SK-N-SH (cell line): ENCODE measurements around the gene MAGEA4. TPM values are rescaled to one million over a fixed set of nuclear protein-coding genes. Genes with fewer than 3 reads are reported as not detected.

Experiments used
- CTCF ChIA-PET: fragments of 300-600, 350-600 bp; formaldehyde crosslinking; extraction: SDS; loops from one replicate; lab custom pipeline; 2021; lab: Yijun Ruan, JAX
- POLR2A ChIA-PET: fragments of 350-600 bp; sonication (Branson Sonifier 250); formaldehyde crosslinking; extraction: SDS; loops from one replicate; lab custom pipeline; 2020; ENCODE audit warnings: antibody characterized with exemption, inconsistent platforms; lab: Yijun Ruan, JAX
- DNase-seq: peaks from one replicate; pipeline ENCODE4 v3.0.0; 2012
- H2AFZ ChIP-seq: fragments of 200-600 bp; sonication (generic); 2 replicates; pipeline ENCODE4 v1.8.1; 2016; ENCODE audit warnings: antibody characterized with exemption, mild to moderate bottlenecking, low read depth
- H3F3A ChIP-seq: fragments of 200-600 bp; sonication (generic); replicated peaks from 2 replicates; pipeline ENCODE3; 2016; ENCODE audit warnings: antibody characterized with exemption, mild to moderate bottlenecking; ENCODE audit not compliant: insufficient read depth
- H3K27ac ChIP-seq, 2 experiments: fragments of 200-500 bp in 1 of 2; fragments of 200-600 bp in 1 of 2; sonication (Bioruptor generic) in 1 of 2; sonication (generic), shearing (Covaris generic) in 1 of 2; 2 replicates each; pipeline versions ENCODE4 v1.5.1 to v1.6.1; 2014 to 2016; ENCODE audit warnings: low read depth in 2 of 2, inconsistent platforms in 1 of 2, low read length in 1 of 2, mild to moderate bottlenecking in 1 of 2, mixed read lengths in 1 of 2
- H3K27me3 ChIP-seq: fragments of 200-600 bp; sonication (generic), shearing (Covaris generic); 2 replicates; pipeline ENCODE4 v1.6.1; 2016; ENCODE audit warnings: mixed run types; ENCODE audit not compliant: insufficient read depth
- H3K36me3 ChIP-seq, 2 experiments: fragments of 200-500 bp in 1 of 2; fragments of 200-600 bp in 1 of 2; sonication (Bioruptor generic) in 1 of 2; sonication (generic) in 1 of 2; replicated peaks in 1 of 2; 2 replicates each; pipeline versions ENCODE3 to v1.5.1; 2014 to 2016; ENCODE audit warnings: low read length in 1 of 2, mild to moderate bottlenecking in 1 of 2; ENCODE audit not compliant: insufficient read depth in 2 of 2, control insufficient read depth in 1 of 2
- H3K4me1 ChIP-seq, 2 experiments: fragments of 200-500 bp in 1 of 2; fragments of 200-600 bp in 1 of 2; sonication (Bioruptor generic) in 1 of 2; sonication (generic), shearing (Covaris generic) in 1 of 2; 2 replicates each; pipeline versions ENCODE4 v1.5.1 to v1.6.1; 2014 to 2016; ENCODE audit warnings: low read depth in 1 of 2, low read length in 1 of 2, mixed run types in 1 of 2; ENCODE audit not compliant: insufficient read depth in 2 of 2, control insufficient read depth in 1 of 2
- H3K4me2 ChIP-seq: fragments of 200-600 bp; sonication (generic), shearing (Covaris generic); 2 replicates; pipeline ENCODE4 v1.6.1; 2017; ENCODE audit warnings: mixed run types
- H3K4me3 ChIP-seq, 2 experiments: fragments of 200-500 bp in 1 of 2; fragments of 200-600 bp in 1 of 2; sonication (Bioruptor generic) in 1 of 2; sonication (generic), shearing (Covaris generic) in 1 of 2; 2 replicates each; pipeline versions ENCODE4 v1.5.1 to v1.8.1; 2014 to 2016; ENCODE audit warnings: low read depth in 2 of 2, inconsistent platforms in 1 of 2, low read length in 1 of 2, mild to moderate bottlenecking in 1 of 2, mixed read lengths in 1 of 2, moderate library complexity in 1 of 2
- H3K79me2 ChIP-seq: fragments of 200-600 bp; sonication (generic); 2 replicates; pipeline ENCODE4 v1.8.1; 2017; ENCODE audit warnings: mild to moderate bottlenecking; ENCODE audit not compliant: insufficient read depth
- H3K9ac ChIP-seq: fragments of 200-600 bp; sonication (generic); 2 replicates; pipeline ENCODE4 v1.6.1; 2017; ENCODE audit warnings: mixed run types
- H3K9me2 ChIP-seq: fragments of 200-600 bp; sonication (generic); 2 replicates; pipeline ENCODE4 v1.6.1; 2017; ENCODE audit warnings: mixed run types
- H3K9me3 ChIP-seq: fragments of 200-600 bp; sonication (generic); 2 replicates; pipeline ENCODE4 v1.6.1; 2017; ENCODE audit warnings: mixed run types, mild to moderate bottlenecking, moderate library complexity
- H4K20me1 ChIP-seq: fragments of 200-600 bp; sonication (generic); 2 replicates; pipeline ENCODE4 v1.6.1; 2017; ENCODE audit warnings: mild to moderate bottlenecking, mixed run types; ENCODE audit not compliant: insufficient read depth
- CHD2 ChIP-seq: fragments of 150-350 bp; IDR thresholded peaks from 2 replicates; pipeline ENCODE4 v1.6.1; 2018; ENCODE audit warnings: low read length; ENCODE audit not compliant: partially characterized antibody
- ELF1 ChIP-seq: IDR thresholded peaks from 2 replicates; pipeline ENCODE4 v1.4.0; 2012
- EP300 ChIP-seq, 2 experiments: IDR thresholded peaks; 2 replicates each; pipeline versions ENCODE4 v1.4.0 to v1.6.1; 2012; ENCODE audit warnings: borderline replicate concordance in 1 of 2, low read depth in 1 of 2, low read length in 1 of 2
- EZH2phosphoT487 ChIP-seq: fragments of 200-600 bp; sonication (generic); IDR thresholded peaks from 2 replicates; pipeline ENCODE4 v1.6.1; 2017; ENCODE audit warnings: low read depth, mixed run types, mild to moderate bottlenecking, antibody characterized with exemption, moderate library complexity, borderline replicate concordance
- GATA2 ChIP-seq: sonication (generic); formaldehyde crosslinking; IDR thresholded peaks from 2 replicates; pipeline ENCODE4 v1.5.0; 2020; ENCODE audit warnings: mild to moderate bottlenecking, missing genetic modification reagents
- JUND ChIP-seq: IDR thresholded peaks from 2 replicates; pipeline ENCODE4 v1.4.0; 2012
- MEF2A ChIP-seq: IDR thresholded peaks from 2 replicates; pipeline ENCODE4 v1.4.0; 2012; ENCODE audit warnings: low read depth, borderline replicate concordance
- NFIC ChIP-seq: IDR thresholded peaks from 2 replicates; pipeline ENCODE4 v1.4.0; 2012; ENCODE audit warnings: borderline replicate concordance
- PBX3 ChIP-seq: IDR thresholded peaks from 2 replicates; pipeline ENCODE4; 2012
- POLR2AphosphoS5 ChIP-seq: IDR thresholded peaks from 2 replicates; pipeline ENCODE4 v1.6.1; 2012; ENCODE audit warnings: low read depth, low read length
- RCOR1 ChIP-seq: fragments of 150-350 bp; IDR thresholded peaks from 2 replicates; pipeline ENCODE4 v1.6.1; 2017; ENCODE audit warnings: antibody characterized with exemption, low read length
- RFX5 ChIP-seq: IDR thresholded peaks from 2 replicates; pipeline ENCODE4 v1.6.1; 2012; ENCODE audit warnings: mild to moderate bottlenecking, improper control_type of control experiment, low read length
- SIN3A ChIP-seq: IDR thresholded peaks from 2 replicates; pipeline ENCODE4 v1.6.1; 2012; ENCODE audit warnings: low read depth, mild to moderate bottlenecking, low read length, moderate library complexity, borderline replicate concordance
- TAF1 ChIP-seq: IDR thresholded peaks from 2 replicates; pipeline ENCODE4 v1.6.1; 2012; ENCODE audit warnings: low read depth, mild to moderate bottlenecking, low read length, moderate library complexity, borderline replicate concordance
- TCF12 ChIP-seq: IDR thresholded peaks from 2 replicates; pipeline ENCODE4 v1.4.0; 2012
- TEAD4 ChIP-seq: IDR thresholded peaks from 2 replicates; pipeline ENCODE4 v1.4.0; 2012; ENCODE audit warnings: mild to moderate bottlenecking, borderline replicate concordance; ENCODE audit not compliant: insufficient read depth
- ZBTB33 ChIP-seq: IDR thresholded peaks from 2 replicates; pipeline ENCODE4 v1.4.0; 2012; ENCODE audit warnings: low read depth, borderline replicate concordance
- WGBS: methylation state at CpG from one replicate; pipeline ENCODE4 v1.1.6; 2017; ENCODE audit warnings: low lambda C conversion rate; 5-methylcytosine and 5-hydroxymethylcytosine counted together
- polyA plus RNA-seq, 3 experiments: library from polyadenylated mRNA; depleted of rRNA; stranded (reverse); fragments of >200 nt; gene quantifications; 2 replicates each; pipeline ENCODE4 v1.2.3, GENCODE V29; 2012
- TF ChIP-seq, protein P1 (sequence below): fragments of 200-600 bp; sonication (generic); IDR thresholded peaks from 2 replicates; pipeline ENCODE4 v1.6.1; 2017; ENCODE audit warnings: antibody characterized with exemption, mild to moderate bottlenecking, moderate library complexity
- TF ChIP-seq, protein P2 (sequence below): fragments of 150-350 bp; IDR thresholded peaks from 2 replicates; pipeline ENCODE4 v1.6.1; 2016; ENCODE audit warnings: mild to moderate bottlenecking, low read depth, low read length

The MAGEA4 gene
- polyA plus RNA-seq, 1 of the 3 experiments (the other 2 are of a cell fraction): 0.10 TPM

- TF ChIP-seq RCOR1 (no peak), POLR2AphosphoS5 (no peak), CHD2 (no peak), GATA2 (CRISPR knock-in tag) (no peak), ELF1 (no peak), TEAD4 (no peak), TAF1 (no peak), PBX3 (no peak), MEF2A (no peak), ZBTB33 (no peak), RFX5 (no peak)
- TF ChIP-seq, protein P1, sequence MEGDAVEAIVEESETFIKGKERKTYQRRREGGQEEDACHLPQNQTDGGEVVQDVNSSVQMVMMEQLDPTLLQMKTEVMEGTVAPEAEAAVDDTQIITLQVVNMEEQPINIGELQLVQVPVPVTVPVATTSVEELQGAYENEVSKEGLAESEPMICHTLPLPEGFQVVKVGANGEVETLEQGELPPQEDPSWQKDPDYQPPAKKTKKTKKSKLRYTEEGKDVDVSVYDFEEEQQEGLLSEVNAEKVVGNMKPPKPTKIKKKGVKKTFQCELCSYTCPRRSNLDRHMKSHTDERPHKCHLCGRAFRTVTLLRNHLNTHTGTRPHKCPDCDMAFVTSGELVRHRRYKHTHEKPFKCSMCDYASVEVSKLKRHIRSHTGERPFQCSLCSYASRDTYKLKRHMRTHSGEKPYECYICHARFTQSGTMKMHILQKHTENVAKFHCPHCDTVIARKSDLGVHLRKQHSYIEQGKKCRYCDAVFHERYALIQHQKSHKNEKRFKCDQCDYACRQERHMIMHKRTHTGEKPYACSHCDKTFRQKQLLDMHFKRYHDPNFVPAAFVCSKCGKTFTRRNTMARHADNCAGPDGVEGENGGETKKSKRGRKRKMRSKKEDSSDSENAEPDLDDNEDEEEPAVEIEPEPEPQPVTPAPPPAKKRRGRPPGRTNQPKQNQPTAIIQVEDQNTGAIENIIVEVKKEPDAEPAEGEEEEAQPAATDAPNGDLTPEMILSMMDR: no peak
- DNase-seq: no peak
- Histone ChIP-seq H3K79me2 (no peaks in the 10 kb centered on the region), H3K4me1 (peaks cover 0 to 8% of the 10 kb centered on the region in 2 experiments; a peak in 1 of 4 replicates), H3K27me3 (no peaks in the 10 kb centered on the region), H3K4me2 (no peak overlapping the region), H3K9ac (no peak overlapping the region), H3K36me3 (no peaks in the 10 kb centered on the region), H3K27ac (no peak overlapping the region), H3K4me3 (no peak overlapping the region), H4K20me1 (no peaks in the 10 kb centered on the region), H2AFZ (no peak overlapping the region), H3K9me2 (no peaks in the 10 kb centered on the region), H3K9me3 (no peaks in the 10 kb centered on the region), H3F3A (peaks cover 8% of the 10 kb centered on the region)
- ChIA-PET CTCF (no interaction called here), POLR2A (no interaction called here)
- 80% methylated on average over 1 of the region's 1 CpG for WGBS
Observed at GRCh38 chrX:151901826-151902225, 10.9 kb upstream of the MAGEA4 start.

DNA sequence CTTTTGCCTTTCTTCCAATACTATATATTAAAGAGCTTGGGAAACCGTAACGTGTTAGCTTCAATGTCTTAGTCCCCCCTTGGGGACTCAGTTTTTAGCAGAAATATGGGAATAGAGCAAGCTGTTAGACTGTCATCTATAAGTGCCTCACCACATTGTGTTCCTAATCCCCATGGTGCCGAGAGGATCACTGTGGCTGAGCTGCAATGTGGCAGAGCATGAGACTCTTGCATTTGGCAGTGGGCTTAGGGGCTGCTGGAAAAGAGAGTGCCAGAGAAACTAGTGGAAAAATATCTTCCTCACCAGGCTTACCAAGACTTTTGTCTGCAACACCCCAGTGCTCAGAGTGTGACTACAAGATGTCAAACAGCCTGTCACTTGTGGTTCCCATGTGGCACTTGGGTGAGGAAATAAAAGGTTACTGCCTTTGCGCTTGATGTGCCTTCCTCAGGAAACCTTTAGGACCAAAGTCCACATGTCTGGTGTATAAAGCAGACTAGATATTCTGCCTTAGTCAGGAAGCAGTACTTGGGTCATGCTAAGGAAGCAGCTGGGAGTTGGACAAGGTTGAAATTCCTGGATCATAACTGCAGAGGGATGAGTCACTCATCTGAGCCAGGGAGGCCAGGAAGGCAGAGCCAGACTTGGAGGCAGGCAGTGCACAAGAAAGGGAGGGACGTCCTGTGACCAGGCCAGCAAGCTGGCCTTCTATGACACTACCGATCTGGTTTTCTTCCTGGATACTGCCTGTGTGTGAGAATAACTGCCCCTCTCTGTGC, 9.7 kb upstream of the MAGEA4 start:
- Histone ChIP-seq H3K27me3 (no peaks in the 10 kb centered on the region), H3K4me3 (no peak overlapping the region), H4K20me1 (no peaks in the 10 kb centered on the region), H3K9me2 (no peaks in the 10 kb centered on the region), H3K9me3 (no peaks in the 10 kb centered on the region), H3K9ac (no peak overlapping the region), H3K4me2 (peak overlapping the region; percentile 46; the same call in 1 of the 2 replicates), H3K4me1 (peaks cover 0 to 8% of the 10 kb centered on the region in 2 experiments; a peak in 1 of 4 replicates), H3K79me2 (no peaks in the 10 kb centered on the region), H3F3A (peaks cover 8% of the 10 kb centered on the region), H2AFZ (0 out of 2 replicates have a peak overlapping the region, but pooled peaks have one; percentile 47), H3K27ac (peak overlapping the region; percentile 19 to 73; a peak in 3 of 4 replicates), H3K36me3 (no peaks in the 10 kb centered on the region)
- ChIA-PET CTCF (no interaction called here), POLR2A (no interaction called here)
- 12% methylated on average over 6 of the region's 6 CpGs for WGBS
- DNase-seq: no peak
- TF ChIP-seq, protein P1: no peak
- TF ChIP-seq, protein P2, sequence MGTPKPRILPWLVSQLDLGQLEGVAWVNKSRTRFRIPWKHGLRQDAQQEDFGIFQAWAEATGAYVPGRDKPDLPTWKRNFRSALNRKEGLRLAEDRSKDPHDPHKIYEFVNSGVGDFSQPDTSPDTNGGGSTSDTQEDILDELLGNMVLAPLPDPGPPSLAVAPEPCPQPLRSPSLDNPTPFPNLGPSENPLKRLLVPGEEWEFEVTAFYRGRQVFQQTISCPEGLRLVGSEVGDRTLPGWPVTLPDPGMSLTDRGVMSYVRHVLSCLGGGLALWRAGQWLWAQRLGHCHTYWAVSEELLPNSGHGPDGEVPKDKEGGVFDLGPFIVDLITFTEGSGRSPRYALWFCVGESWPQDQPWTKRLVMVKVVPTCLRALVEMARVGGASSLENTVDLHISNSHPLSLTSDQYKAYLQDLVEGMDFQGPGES: no peak
- TF ChIP-seq EP300 (IDR thresholded peaks at IDR 0.05; ENCODE audit: borderline replicate concordance in 1 of 2, low read depth in 1 of 2, low read length in 1 of 2) (peak in 1 of 2 experiments; percentile 65; a peak in 1 of 4 replicates), MEF2A (no peak), NFIC (peak; percentile 84), JUND (peak; percentile 91), EZH2phosphoT487 (no peak), SIN3A (no peak), TCF12 (peak; percentile 84)
